K562 (cell line): ENCODE measurements around the gene SAT2. TPM values are rescaled to one million over a fixed set of nuclear protein-coding genes. Genes with fewer than 3 reads are reported as not detected.

Source experiments
- CSDE1 ChIP-seq, 2 experiments: fragments of 450-650 bp; IDR thresholded peaks; 2 replicates each; pipeline ENCODE4 v1.6.1; 2016; ENCODE audit warnings: mild to moderate bottlenecking in 1 of 2
- EP300 ChIP-seq: IDR thresholded peaks from 2 replicates; pipeline ENCODE4 v1.6.1; 2012; ENCODE audit warnings: low read length, improper control_type of control experiment
- ESRRA ChIP-seq: fragments of 450-650 bp; IDR thresholded peaks from 2 replicates; pipeline ENCODE4 v1.6.1; 2014; ENCODE audit warnings: low read depth, mild to moderate bottlenecking, moderate library complexity, borderline replicate concordance
- FOXA1 ChIP-seq: fragments of 450-650 bp; IDR thresholded peaks from 2 replicates; pipeline ENCODE4 v1.6.1; 2016; ENCODE audit warnings: mild to moderate bottlenecking, borderline replicate concordance
- KLF16 ChIP-seq: IDR thresholded peaks from 2 replicates; pipeline ENCODE4 v1.6.1; 2016; ENCODE audit warnings: antibody characterized with exemption
- PKNOX1 ChIP-seq: fragments of 450-650 bp; IDR thresholded peaks from 2 replicates; pipeline ENCODE4 v1.6.1; 2016
- TFAM ChIP-seq: fragments of 250-450 bp; sonication (Bioruptor Pico); conservative IDR thresholded peaks from 2 replicates; pipeline ENCODE4 v1.5.0; 2021; ENCODE audit warnings: mild to moderate bottlenecking, moderate library complexity
- TOE1 ChIP-seq, 2 experiments: fragments of 450-650 bp in 1 of 2; sonication (generic) in 1 of 2; formaldehyde crosslinking in 1 of 2; IDR thresholded peaks; 2 replicates each; pipeline versions ENCODE4 v1.7.1 to v1.8.0; 2016 to 2022; ENCODE audit warnings: borderline replicate concordance in 2 of 2, mild to moderate bottlenecking in 2 of 2, antibody characterized with exemption in 1 of 2, inconsistent platforms in 1 of 2, low read depth in 1 of 2, missing genetic modification reagents in 1 of 2, moderate library complexity in 1 of 2
- ZNF143 ChIP-seq: sonication (generic); formaldehyde crosslinking; IDR thresholded peaks from 2 replicates; pipeline ENCODE4 v1.9.0; 2022; ENCODE audit warnings: mild to moderate bottlenecking, missing genetic modification reagents
- ZNF165 ChIP-seq: fragments of 250-450 bp; sonication (Bioruptor Pico); IDR thresholded peaks from 2 replicates; pipeline ENCODE4 v1.4.0; 2020; ENCODE audit warnings: borderline replicate concordance
- ZNF24 ChIP-seq: fragments of 450-650 bp; IDR thresholded peaks from 2 replicates; pipeline ENCODE4 v1.6.1; 2016
- ZNF3 ChIP-seq: fragments of 250-450 bp; sonication (Bioruptor Pico); IDR thresholded peaks from 2 replicates; pipeline ENCODE4 v1.5.0; 2021; ENCODE audit warnings: mild to moderate bottlenecking, moderate library complexity
- ZNF551 ChIP-seq: fragments of 250-450 bp; sonication (Bioruptor Pico); IDR thresholded peaks from 2 replicates; pipeline ENCODE4 v1.5.0; 2021; ENCODE audit warnings: mild to moderate bottlenecking, moderate library complexity
- polyA plus RNA-seq, 8 experiments: library from polyadenylated mRNA; depleted of rRNA in 4 of 8; stranded (reverse) in 5 of 8; unstranded in 3 of 8; fragments of >200 nt; fragmentation: Nextera tagmentation in 2 of 8; fragmentation: Illumina TruSeq in 1 of 8; extraction: Ambion mirVana in 2 of 8; extraction: Trizol in 1 of 8; gene quantifications; 2 replicates each; pipeline versions ENCODE4 v1.2.1 to v1.2.3, GENCODE V29; 2011 to 2014; ENCODE audit warnings: inconsistent platforms in 1 of 8, missing spikeins in 1 of 8
- total RNA-seq, 7 experiments: library from RNA; depleted of rRNA in 6 of 7; stranded (reverse); fragments of >200 nt in 6 of 7; fragmentation: Illumina TruSeq in 2 of 7; extraction: Trizol in 2 of 7; gene quantifications; 2 replicates each; pipeline versions ENCODE4 v1.2.1 to v1.2.3, GENCODE V29; 2011 to 2021; ENCODE audit warnings: low replicate concordance in 1 of 7
- TF ChIP-seq, protein P1 (sequence below): fragments of 250-450 bp; sonication (Bioruptor Pico); IDR thresholded peaks from 2 replicates; pipeline ENCODE4 v1.4.0; 2020; ENCODE audit warnings: mild to moderate bottlenecking, moderate library complexity, borderline replicate concordance
- TF ChIP-seq, protein P2 (sequence below), 3 experiments: IDR thresholded peaks in 2 of 3; conservative IDR thresholded peaks in 1 of 3; 2 replicates each; pipeline ENCODE4 v1.5.1; 2011 to 2012; ENCODE audit warnings: low read length in 3 of 3, mild to moderate bottlenecking in 3 of 3, control low read depth in 2 of 3, improper control_type of control experiment in 1 of 3, inconsistent platforms in 1 of 3, low read depth in 1 of 3, mixed read lengths in 1 of 3, moderate library complexity in 1 of 3; ENCODE audit not compliant: insufficient read depth in 2 of 3

Gene SAT2
- total and polyA plus RNA-seq, 9 of the 15 experiments (the other 6 are each of a cell fraction or from before 2014, with no cell fraction given): 2.0 to 8.0 (median 5.3) TPM

- TF ChIP-seq, protein P1, sequence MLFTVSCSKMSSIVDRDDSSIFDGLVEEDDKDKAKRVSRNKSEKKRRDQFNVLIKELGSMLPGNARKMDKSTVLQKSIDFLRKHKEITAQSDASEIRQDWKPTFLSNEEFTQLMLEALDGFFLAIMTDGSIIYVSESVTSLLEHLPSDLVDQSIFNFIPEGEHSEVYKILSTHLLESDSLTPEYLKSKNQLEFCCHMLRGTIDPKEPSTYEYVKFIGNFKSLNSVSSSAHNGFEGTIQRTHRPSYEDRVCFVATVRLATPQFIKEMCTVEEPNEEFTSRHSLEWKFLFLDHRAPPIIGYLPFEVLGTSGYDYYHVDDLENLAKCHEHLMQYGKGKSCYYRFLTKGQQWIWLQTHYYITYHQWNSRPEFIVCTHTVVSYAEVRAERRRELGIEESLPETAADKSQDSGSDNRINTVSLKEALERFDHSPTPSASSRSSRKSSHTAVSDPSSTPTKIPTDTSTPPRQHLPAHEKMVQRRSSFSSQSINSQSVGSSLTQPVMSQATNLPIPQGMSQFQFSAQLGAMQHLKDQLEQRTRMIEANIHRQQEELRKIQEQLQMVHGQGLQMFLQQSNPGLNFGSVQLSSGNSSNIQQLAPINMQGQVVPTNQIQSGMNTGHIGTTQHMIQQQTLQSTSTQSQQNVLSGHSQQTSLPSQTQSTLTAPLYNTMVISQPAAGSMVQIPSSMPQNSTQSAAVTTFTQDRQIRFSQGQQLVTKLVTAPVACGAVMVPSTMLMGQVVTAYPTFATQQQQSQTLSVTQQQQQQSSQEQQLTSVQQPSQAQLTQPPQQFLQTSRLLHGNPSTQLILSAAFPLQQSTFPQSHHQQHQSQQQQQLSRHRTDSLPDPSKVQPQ (CRISPR knock-in tag): no peak
- TF ChIP-seq TFAM (CRISPR knock-in tag) (no peak), ZNF24 (no peak), EP300 (no peak), PKNOX1 (peak; percentile 64), TOE1 (IDR thresholded peaks at IDR 0.05; ENCODE audit: borderline replicate concordance) (no peak), TOE1 (CRISPR knock-in tag; IDR thresholded peaks at IDR 0.05; ENCODE audit: borderline replicate concordance, low read depth) (no peak), ZNF165 (no peak), ZNF3 (CRISPR knock-in tag) (no peak), ESRRA (peak; percentile 8; the same call in 1 of the 2 replicates), ZNF551 (CRISPR knock-in tag) (no peak), CSDE1 (IDR thresholded peaks at IDR 0.05) (no peak), KLF16 (0 out of 2 replicates have a peak, but pooled peaks have one; percentile 37), FOXA1 (no peak), ZNF143 (CRISPR knock-in tag) (no peak)
- TF ChIP-seq, protein P2, sequence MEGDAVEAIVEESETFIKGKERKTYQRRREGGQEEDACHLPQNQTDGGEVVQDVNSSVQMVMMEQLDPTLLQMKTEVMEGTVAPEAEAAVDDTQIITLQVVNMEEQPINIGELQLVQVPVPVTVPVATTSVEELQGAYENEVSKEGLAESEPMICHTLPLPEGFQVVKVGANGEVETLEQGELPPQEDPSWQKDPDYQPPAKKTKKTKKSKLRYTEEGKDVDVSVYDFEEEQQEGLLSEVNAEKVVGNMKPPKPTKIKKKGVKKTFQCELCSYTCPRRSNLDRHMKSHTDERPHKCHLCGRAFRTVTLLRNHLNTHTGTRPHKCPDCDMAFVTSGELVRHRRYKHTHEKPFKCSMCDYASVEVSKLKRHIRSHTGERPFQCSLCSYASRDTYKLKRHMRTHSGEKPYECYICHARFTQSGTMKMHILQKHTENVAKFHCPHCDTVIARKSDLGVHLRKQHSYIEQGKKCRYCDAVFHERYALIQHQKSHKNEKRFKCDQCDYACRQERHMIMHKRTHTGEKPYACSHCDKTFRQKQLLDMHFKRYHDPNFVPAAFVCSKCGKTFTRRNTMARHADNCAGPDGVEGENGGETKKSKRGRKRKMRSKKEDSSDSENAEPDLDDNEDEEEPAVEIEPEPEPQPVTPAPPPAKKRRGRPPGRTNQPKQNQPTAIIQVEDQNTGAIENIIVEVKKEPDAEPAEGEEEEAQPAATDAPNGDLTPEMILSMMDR (IDR thresholded peaks at IDR 0.05 in 2 of 3, conservative IDR thresholded peaks at IDR 0.05 in 1 of 3; ENCODE audit: insufficient read depth in 2 of 3, low read depth in 1 of 3, low read length in 3 of 3): peak; percentile 75 to 98 (median 98)
Measured at GRCh38 chr17:7614425-7615264, 13.0 kb downstream of the SAT2 start, which contains the start of gene FXR2 (continued).
